HEK293T (cell line): ENCODE measurements around the gene RBM17.

Source experiments
- BHLHE40 ChIP-seq: fragments of 450-650 bp; IDR thresholded peaks from 2 replicates; pipeline ENCODE4 v1.6.1; 2016; ENCODE audit warnings: mild to moderate bottlenecking, moderate library complexity, borderline replicate concordance
- CTBP1 ChIP-seq: fragments of 450-650 bp; IDR thresholded peaks from 2 replicates; pipeline ENCODE4 v1.6.1; 2016; ENCODE audit warnings: borderline replicate concordance
- FOXK2 ChIP-seq: fragments of 450-650 bp; IDR thresholded peaks from 2 replicates; pipeline ENCODE4 v1.6.1; 2016; ENCODE audit warnings: mild to moderate bottlenecking
- FOXM1 ChIP-seq: fragments of 450-650 bp; IDR thresholded peaks from 2 replicates; pipeline ENCODE4 v1.6.1; 2017; ENCODE audit warnings: mild to moderate bottlenecking, borderline replicate concordance
- HDGF ChIP-seq: fragments of 450-650 bp; IDR thresholded peaks from 2 replicates; pipeline ENCODE4 v1.6.1; 2017; ENCODE audit warnings: antibody characterized with exemption, borderline replicate concordance
- LEF1 ChIP-seq: fragments of 450-650 bp; IDR thresholded peaks from 2 replicates; pipeline ENCODE4 v1.6.1; 2017; ENCODE audit warnings: mild to moderate bottlenecking, borderline replicate concordance
- NFRKB ChIP-seq: fragments of 450-650 bp; IDR thresholded peaks from 2 replicates; pipeline ENCODE4 v1.6.1; 2016; ENCODE audit warnings: mild to moderate bottlenecking, moderate library complexity
- PKNOX1 ChIP-seq: fragments of 450-650 bp; IDR thresholded peaks from 2 replicates; pipeline ENCODE4 v1.6.1; 2016
- SP1 ChIP-seq: fragments of 450-650 bp; IDR thresholded peaks from 2 replicates; pipeline ENCODE4 v1.6.1; 2017
- SUZ12 ChIP-seq: fragments of 450-650 bp; IDR thresholded peaks from 2 replicates; pipeline ENCODE4 v1.6.1; 2016; ENCODE audit warnings: mild to moderate bottlenecking
- TARDBP ChIP-seq: fragments of 450-650 bp; IDR thresholded peaks from 2 replicates; pipeline ENCODE4 v1.6.1; 2016
- ZNF384 ChIP-seq: fragments of 450-650 bp; IDR thresholded peaks from 2 replicates; pipeline ENCODE4 v1.6.1; 2016

- no peak for TF ChIP-seq SUZ12
- TF ChIP-seq BHLHE40 = no peak
- no peak for TF ChIP-seq HDGF
- TF ChIP-seq NFRKB = no peak
- TF ChIP-seq SP1 = no peak
- no peak for TF ChIP-seq PKNOX1
- no peak for TF ChIP-seq CTBP1
- no peak for TF ChIP-seq TARDBP
- no peak for TF ChIP-seq LEF1
- no peak for TF ChIP-seq ZNF384
- no peak for TF ChIP-seq FOXK2
- TF ChIP-seq FOXM1 = no peak
Observed at GRCh38 chr10:6059506-6059905, 29.3 kb upstream of the RBM17 start.
